Activated CD4-positive, alpha-beta T cell treated with anti-CD3 and anti-CD28 coated beads, Interleukin-2, Interleukin-6, amounts not matched to agents 100 ng/mL and 50 ng/mL, durations not matched to agents 16 hours and 8 hours (primary cell): Measurements from ENCODE around the gene OR52L1.
"Not testable (repeated sequence)": the region's sequence is repeated elsewhere in the genome, so short reads cannot be mapped to it uniquely, and the experiment has no call there.

Experiments used
- DNase-seq: peaks from one replicate; pipeline ENCODE4 v3.0.0-alpha.2; 2020

OR52L1 gene

DNA sequence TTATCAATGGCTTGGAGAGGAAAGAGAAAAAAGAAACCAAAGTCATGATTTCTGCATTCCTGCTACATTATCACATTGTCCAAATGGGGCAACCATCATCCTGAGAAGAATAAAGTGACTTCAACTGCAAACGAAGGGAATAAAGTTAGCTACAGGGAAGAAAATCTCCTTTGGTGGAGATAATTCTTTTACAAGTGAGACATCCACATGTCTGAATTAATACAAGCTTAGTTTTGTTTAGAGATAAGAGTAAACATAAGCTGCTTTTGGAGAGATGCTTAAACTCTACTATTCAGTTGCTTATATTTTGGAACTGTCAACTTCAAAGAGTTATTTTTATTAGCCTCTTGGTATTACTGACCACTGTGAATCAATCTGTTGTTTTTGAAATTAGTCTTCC is at the start of gene OR52L1:
Gene OR52L1, minus strand, starts transcription at position 101 of the 400 bp plus-strand sequence. Its CDS starts 55 bp downstream, at position 46.
- no peak for DNase-seq

DNA sequence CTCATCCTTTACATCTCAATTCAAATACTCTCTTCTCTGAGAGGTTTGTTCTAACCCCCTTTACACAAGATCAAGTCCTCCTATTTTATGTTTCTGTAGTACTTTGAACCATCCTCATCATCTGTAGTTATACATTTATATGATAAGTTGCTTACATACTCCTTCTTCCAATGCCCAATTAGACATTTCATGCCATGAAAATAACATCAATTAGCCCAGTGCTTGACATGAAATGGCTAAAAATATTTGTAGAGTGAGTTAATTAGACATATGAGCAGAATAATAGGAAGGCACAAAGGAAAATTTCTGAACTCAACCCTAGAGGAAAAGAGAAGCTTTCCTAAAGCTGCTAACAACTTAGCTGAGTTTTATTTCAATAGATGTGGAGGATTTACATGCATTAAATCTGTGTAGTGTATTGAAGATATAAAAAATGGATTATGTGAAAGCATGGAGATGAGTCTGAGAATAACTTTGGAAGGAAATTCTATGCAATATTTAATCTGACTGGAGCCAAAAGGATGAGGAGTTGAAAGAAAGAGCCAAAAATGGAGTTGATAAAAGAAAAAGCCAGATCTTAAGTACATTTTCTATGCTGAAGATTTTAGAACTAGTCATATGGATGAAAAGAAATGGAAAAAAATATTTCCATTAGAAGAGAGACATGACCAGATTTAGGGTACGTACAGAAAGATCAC is 44.1 kb upstream of the OR52L1 start, which contains the start of gene OR56A1:
Gene OR56A1, minus strand, starts transcription at position 51 of the 698 bp plus-strand sequence. CDS start 3,066 bp downstream, outside the sequence.
- DNase-seq, result no peak

DNA sequence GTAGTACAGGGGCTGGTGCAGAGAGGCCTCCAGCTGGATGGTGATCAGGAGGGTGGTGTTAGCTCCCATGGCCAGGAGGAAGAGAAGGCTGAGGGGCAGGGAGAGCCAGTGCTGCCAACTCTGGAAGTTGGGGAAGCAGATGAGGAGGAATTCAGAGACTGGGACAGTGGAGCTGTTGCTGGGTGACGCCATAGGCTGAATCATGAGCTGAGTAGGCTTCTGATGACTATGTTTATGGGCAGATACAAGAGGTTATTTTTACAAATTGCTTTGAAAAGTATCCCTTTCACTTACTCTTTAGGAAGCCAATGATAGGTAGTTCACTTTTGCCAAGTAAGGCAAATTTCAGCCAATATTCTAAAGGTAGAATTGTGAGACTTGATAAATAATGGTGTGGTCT is 40.7 kb upstream of the OR52L1 start:
- no peak for DNase-seq

GRCh38 chr11:6025056-6025455 is 38.3 kb upstream of the OR52L1 start:
- no peak for DNase-seq

GRCh38 chr11:6022956-6023355 is 36.2 kb upstream of the OR52L1 start:
- DNase-seq, result peak; percentile 32

DNA sequence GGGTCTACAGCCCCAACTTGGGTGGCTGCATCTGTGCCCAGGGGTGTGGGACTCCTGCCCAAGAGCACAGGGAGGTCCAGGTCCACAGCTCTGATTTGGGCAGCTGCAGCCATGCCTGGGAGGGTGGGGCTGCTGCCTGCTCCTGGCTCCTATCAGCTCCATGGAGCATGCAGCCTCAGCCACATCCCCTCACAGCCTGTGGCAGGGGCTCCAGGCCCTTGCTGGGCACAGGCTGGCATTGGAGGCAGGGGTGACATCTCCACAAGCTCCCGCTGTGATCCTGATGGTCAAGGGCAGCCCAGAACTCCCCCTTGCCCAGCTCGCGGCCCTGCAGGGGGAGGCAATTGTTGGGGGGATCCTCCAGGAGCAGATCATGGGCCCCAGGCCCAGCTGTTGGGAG is 26.3 kb upstream of the OR52L1 start:
- DNase-seq, result no peak

DNA sequence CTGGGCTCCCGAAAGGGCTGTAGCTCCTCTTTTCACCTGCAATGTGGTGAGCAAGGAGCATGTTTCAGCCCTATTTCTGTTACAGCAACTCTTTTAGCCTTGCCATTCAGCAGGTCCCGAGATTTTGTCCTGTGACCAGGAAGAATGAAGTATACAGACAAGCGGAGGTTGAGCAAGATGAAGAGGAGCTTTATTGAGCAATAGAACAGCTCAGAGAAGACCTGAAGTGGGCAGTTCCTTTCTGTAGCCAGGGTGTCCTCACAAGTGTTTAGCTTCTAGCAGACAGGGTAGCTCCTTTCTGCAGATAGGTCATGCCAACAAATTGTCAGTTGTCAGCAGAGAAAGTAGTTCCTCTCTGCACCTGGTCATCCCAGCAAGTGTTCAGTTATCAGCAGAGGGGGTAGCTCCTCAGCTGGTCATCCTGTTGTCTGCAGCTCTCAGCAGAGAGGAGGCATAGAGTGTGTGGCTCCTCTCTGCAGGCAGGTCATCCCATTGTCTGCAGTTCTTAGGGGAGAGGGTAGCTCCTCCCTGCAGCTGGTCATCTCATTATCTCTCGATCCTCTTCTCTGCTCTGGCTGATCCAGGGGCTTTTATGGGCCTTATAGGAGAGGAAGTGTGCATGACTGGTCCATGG is 25.4 kb upstream of the OR52L1 start:
- DNase-seq, result no peak

GRCh38 chr11:6006846-6007245 is 20.1 kb upstream of the OR52L1 start, which contains the start of gene OR56A4:
TSS of gene OR56A4 (minus strand) at chr11:6006946. CDS start at chr11:6002992, 3,954 bp downstream.
- DNase-seq, result no peak

GRCh38 chr11:6006395-6006794 is 19.6 kb upstream of the OR52L1 start:
- no peak for DNase-seq

DNA sequence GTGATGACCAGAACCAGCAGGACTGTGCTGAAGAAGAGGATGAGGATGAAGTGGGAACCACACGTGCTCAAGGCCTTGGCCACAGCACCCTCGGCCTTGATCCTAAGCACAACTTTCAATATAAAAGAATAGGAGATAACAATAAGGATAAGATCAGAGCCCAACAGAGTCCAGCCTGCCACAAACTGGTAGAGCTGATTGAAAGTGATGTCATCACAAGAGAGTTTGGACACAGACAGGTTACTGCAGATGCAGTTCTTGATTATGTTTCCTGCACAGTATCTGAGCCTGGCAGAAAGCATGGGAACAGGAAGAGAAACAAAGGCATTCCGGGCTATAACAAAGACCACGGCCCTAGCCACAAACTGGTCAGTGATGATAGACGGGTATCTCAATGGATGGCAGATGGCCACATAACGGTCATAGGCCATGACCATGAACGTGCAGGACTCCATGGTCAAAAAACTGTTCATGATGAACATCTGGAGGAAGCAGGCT is 15.5 kb upstream of the OR52L1 start:
- DNase-seq, result no peak

- no peak for DNase-seq
These were observed 8.0 kb upstream of the OR52L1 start for GRCh38 chr11:5994791-5995190.

GRCh38 chr11:5992604-5993251 is 5.9 kb upstream of the OR52L1 start:
- peak; percentile 3 for DNase-seq

GRCh38 chr11:5992150-5992549 is 5.4 kb upstream of the OR52L1 start:
- DNase-seq, result no peak

DNA sequence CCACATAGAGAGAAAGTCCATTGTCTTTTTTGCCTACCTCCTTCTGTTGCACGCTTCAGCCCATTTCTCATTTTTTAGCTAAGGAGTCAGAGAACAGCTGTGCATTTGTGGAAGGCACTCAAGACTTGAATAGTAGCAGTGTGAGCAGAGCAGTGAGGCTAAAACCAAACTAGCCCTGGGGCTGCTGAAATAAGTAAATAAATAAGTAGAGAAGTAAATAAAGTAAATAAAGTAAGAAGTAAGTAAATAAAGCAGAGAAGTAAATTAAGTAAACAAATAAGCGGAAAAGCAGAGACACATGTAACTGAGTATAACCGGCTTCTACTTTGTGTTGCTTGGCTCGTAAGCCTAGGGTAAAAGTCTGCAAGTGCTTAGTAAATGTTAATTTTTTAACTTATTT is 2.4 kb upstream of the OR52L1 start:
- no peak for DNase-seq

DNA sequence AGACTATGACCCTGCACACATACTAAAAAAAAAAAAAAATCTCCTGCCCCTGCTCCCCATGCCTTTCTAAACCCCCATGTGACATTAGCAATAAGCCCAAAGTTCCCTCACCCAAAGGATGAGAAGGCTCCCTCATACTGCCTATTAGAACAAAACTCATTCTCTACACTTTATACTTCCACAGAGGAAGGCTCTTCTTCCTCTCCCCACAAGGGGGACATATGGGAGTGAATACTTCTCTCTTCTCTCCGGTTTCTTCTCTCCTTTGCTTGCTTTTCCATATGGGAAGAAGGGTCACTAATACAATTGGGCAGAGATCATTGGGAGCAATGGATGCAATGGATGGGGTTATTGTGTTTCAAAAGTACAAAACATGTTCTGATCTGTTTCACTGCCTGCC is 3.3 kb downstream of the OR52L1 start:
- no peak for DNase-seq

GRCh38 chr11:5973530-5973929 is 13.3 kb downstream of the OR52L1 start:
- DNase-seq, result no peak

- DNase-seq, result no peak
These were observed 18.4 kb downstream of the OR52L1 start, which contains the start of gene OR56A5 for GRCh38 chr11:5968394-5968793. TSS of gene OR56A5 (minus strand) at chr11:5968494. CDS start at chr11:5968494, 0 bp downstream.

DNA sequence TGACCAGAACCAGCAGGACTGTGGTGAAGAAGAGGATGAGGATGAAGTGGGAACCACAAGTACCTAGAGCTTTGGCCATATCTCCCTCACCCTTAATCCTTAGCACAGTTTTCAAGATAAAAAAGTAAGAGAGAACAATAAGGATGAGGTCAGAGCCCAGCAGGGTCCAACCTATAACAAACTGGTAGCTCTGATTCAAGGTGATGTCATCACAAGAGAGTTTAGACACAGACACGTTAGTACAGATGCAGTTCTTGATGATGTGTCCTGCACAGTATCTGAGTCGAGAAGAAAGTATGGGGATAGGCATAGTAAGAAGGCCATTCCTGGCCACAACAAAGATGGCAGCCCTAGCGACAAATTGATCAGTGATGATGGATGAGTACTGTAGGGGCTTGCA is 19.1 kb downstream of the OR52L1 start:
- no peak for DNase-seq

GRCh38 chr11:5966958-5967357 is 19.8 kb downstream of the OR52L1 start:
- no peak for DNase-seq

DNA sequence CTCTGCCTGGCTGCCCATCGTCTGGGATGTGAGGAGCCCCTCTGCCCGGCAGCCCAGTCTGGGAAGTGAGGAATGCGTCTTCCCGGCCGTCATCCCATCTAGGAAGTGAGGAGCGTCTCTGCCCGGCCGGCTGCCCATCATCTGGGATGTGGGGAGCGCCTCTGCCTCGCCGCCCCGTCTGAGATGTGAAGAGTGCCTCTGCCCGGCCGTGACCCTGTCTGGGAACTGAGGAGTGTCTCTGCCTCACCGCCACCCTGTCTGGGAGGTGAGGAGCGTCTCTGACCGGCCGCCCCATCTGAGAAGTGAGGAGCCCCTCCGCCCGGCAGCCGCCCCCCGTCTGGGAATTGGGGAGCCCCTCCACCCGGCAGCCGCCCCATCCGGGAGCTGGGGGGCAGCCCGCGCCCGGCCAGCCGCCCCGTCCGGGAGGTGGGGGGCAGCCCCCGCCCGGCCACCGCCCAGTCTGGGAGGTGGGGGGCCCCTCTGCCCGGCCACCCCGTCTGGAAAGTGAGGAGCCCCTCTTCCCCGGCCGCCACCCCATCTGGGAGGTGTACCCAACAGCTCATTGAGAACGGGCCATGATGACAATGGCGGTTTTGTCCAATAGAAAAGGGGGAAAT is 26.0 kb downstream of the OR52L1 start:
- DNase-seq, result not testable (repeated sequence)

DNA sequence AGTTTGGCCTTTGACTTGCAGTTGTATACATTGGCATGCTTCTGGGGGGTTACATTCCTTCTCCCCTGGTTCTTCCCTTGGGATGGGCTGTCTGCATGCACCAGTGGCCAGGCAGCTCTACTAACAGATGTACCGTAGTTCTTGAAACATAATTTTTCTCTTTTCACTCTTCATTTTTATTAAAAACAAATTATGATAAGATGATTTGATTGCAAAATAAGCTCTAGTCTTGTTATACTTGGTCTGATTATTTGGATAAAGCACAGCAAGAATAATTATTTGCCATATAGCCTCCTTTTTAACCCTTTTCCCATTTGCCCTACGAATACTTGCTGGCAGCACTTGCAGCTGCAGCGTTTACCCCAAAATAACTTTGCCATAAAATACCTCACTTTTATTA is 31.2 kb downstream of the OR52L1 start:
- no peak for DNase-seq

GRCh38 chr11:5941951-5942350 is 44.8 kb downstream of the OR52L1 start, which contains the start of gene OR56A3:
TSS of gene OR56A3 (plus strand) at chr11:5942251. CDS start at chr11:5947347, 5,096 bp downstream.
- DNase-seq, result no peak

DNA sequence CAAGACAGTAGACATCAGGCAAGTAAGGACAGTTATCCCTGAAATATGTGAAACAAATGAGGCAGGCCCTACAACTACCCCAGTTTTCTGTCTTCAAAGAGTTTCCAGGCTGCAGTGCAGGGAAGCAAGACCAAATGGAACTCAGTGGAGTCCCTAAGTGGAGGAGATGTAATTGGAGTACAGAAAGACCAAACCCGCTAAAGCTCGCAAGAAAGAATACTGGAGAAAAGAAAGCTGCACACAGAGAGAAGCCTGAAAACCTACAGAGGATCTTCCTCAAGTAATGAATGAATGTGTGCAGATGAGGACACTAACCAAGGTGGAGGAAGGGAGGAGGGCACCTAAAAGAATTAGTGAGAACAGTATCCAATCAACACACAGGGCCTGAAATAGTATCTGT is 46.0 kb downstream of the OR52L1 start:
- DNase-seq, result no peak
